H1 (cell line): ENCODE measurements around the gene SLC1A2. TPM values are rescaled to one million over a fixed set of nuclear protein-coding genes. Genes with fewer than 3 reads are reported as not detected.

Experiments
- CTCF ChIA-PET: fragments of 300-600 bp; sonication (Branson Sonifier 250); formaldehyde crosslinking; loops from one replicate; lab custom pipeline; 2021; ENCODE audit not compliant: partially characterized antibody; lab: Charles Lee
- POLR2A ChIA-PET: fragments of 300-600 bp; sonication (Branson Sonifier 250); formaldehyde crosslinking; loops from one replicate; lab custom pipeline; 2021; ENCODE audit warnings: inconsistent platforms; ENCODE audit not compliant: partially characterized antibody; lab: Charles Lee
- DNase-seq, 2 experiments: peaks; one replicate each; pipeline versions ENCODE4 v3.0.0 to v3.0.0-alpha.2; 2010 to 2022; ENCODE audit warnings: low spot score in 2 of 2, low read depth in 1 of 2, mixed read lengths in 1 of 2
- FAIRE-seq: peaks from 2 replicates; lab custom pipeline; 2011; peaks lifted over from hg19 to GRCh38; lab: Jason Lieb, UNC
- H2AFZ ChIP-seq: 2 replicates; pipeline ENCODE4 v1.8.1; 2012; ENCODE audit warnings: low read length, inconsistent platforms
- H2AK5ac ChIP-seq: 2 replicates; pipeline ENCODE4 v1.6.1; 2013; ENCODE audit warnings: low read depth, low read length
- H2BK120ac ChIP-seq: replicated peaks from 2 replicates; pipeline ENCODE3; 2013; ENCODE audit warnings: low read depth, low read length, inconsistent platforms
- H2BK12ac ChIP-seq: 2 replicates; pipeline ENCODE4 v1.6.1; 2013; ENCODE audit warnings: low read depth, low read length
- H2BK15ac ChIP-seq: 2 replicates; pipeline ENCODE4 v1.6.1; 2013; ENCODE audit warnings: low read length
- H2BK20ac ChIP-seq: 2 replicates; pipeline ENCODE4 v1.6.1; 2013; ENCODE audit warnings: low read length
- H2BK5ac ChIP-seq: 2 replicates; pipeline ENCODE4 v1.6.1; 2013; ENCODE audit warnings: low read depth, low read length
- H3K14ac ChIP-seq: 2 replicates; pipeline ENCODE4 v1.6.1; 2013; ENCODE audit warnings: inconsistent platforms; ENCODE audit not compliant: insufficient read length
- H3K18ac ChIP-seq: 2 replicates; pipeline ENCODE4 v1.6.1; 2013; ENCODE audit warnings: low read length; ENCODE audit errors: extremely low read depth
- H3K23ac ChIP-seq: 2 replicates; pipeline ENCODE4 v1.6.1; 2013; ENCODE audit warnings: inconsistent platforms; ENCODE audit not compliant: insufficient read length
- H3K23me2 ChIP-seq: 2 replicates; pipeline ENCODE4 v1.6.1; 2013; ENCODE audit warnings: low read depth, low read length
- H3K27ac ChIP-seq: 2 replicates; pipeline ENCODE4 v1.6.1; 2011; ENCODE audit warnings: low read depth, low read length, inconsistent platforms
- H3K27me3 ChIP-seq, 4 experiments: replicated peaks in 1 of 4; 1 replicate in 1 of 4; 2 replicates in 3 of 4; pipeline versions ENCODE4 v1.6.1 to v1.8.1; 2011 to 2013; ENCODE audit warnings: low read length in 3 of 4, mild to moderate bottlenecking in 3 of 4, inconsistent platforms in 2 of 4, mixed read lengths in 2 of 4, moderate library complexity in 1 of 4; ENCODE audit not compliant: control insufficient read depth in 3 of 4, insufficient read depth in 3 of 4; ENCODE audit errors: extremely low read depth in 1 of 4
- H3K36me3 ChIP-seq, 4 experiments: 2 replicates each; pipeline versions ENCODE4 v1.6.1 to v1.8.1; 2011 to 2013; ENCODE audit warnings: mild to moderate bottlenecking in 4 of 4, low read length in 3 of 4, moderate library complexity in 2 of 4, control low read depth in 1 of 4, inconsistent platforms in 1 of 4; ENCODE audit not compliant: insufficient read depth in 4 of 4, control insufficient read depth in 2 of 4
- H3K4ac ChIP-seq: replicated peaks from 2 replicates; pipeline ENCODE3; 2013; ENCODE audit warnings: low read length, low read depth, mixed read lengths, inconsistent platforms; ENCODE audit not compliant: insufficient read length
- H3K4me1 ChIP-seq, 4 experiments: replicated peaks in 1 of 4; 1 replicate in 1 of 4; 2 replicates in 3 of 4; pipeline versions ENCODE4 v1.6.1 to v1.8.1; 2011 to 2013; ENCODE audit warnings: low read length in 3 of 4, inconsistent platforms in 2 of 4, mixed read lengths in 1 of 4; ENCODE audit not compliant: insufficient read depth in 4 of 4, control insufficient read depth in 3 of 4
- H3K4me2 ChIP-seq, 2 experiments: 2 replicates each; pipeline versions ENCODE4 v1.6.1 to v1.8.1; 2011 to 2013; ENCODE audit warnings: low read depth in 2 of 2, low read length in 2 of 2, control low read depth in 1 of 2, inconsistent platforms in 1 of 2, mild to moderate bottlenecking in 1 of 2; ENCODE audit not compliant: insufficient read depth in 1 of 2
- H3K4me3 ChIP-seq, 4 experiments: fragments of 200-600, 300-600 bp in 1 of 4; sonication (generic), shearing (Covaris generic), sonication (Bioruptor Twin) in 1 of 4; 2 replicates each; pipeline versions ENCODE4 v1.5.1 to v1.8.1; 2011 to 2016; ENCODE audit warnings: low read length in 4 of 4, low read depth in 3 of 4, control low read depth in 2 of 4, inconsistent platforms in 2 of 4, mild to moderate bottlenecking in 2 of 4, mixed read lengths in 1 of 4, moderate library complexity in 1 of 4; ENCODE audit not compliant: insufficient read depth in 2 of 4; ENCODE audit errors: extremely low read depth in 1 of 4
- H3K56ac ChIP-seq: replicated peaks from 2 replicates; pipeline ENCODE3; 2013; ENCODE audit warnings: low read depth, mild to moderate bottlenecking, mixed read lengths, low read length, inconsistent platforms; ENCODE audit not compliant: insufficient read length
- H3K79me1 ChIP-seq: 2 replicates; pipeline ENCODE4 v1.6.1; 2013; ENCODE audit warnings: low read depth, low read length, control low read depth
- H3K79me2 ChIP-seq, 2 experiments: 2 replicates each; pipeline versions ENCODE4 v1.6.1 to v1.8.1; 2012 to 2013; ENCODE audit warnings: low read length in 2 of 2, mild to moderate bottlenecking in 2 of 2, inconsistent platforms in 1 of 2; ENCODE audit not compliant: insufficient read depth in 2 of 2, control insufficient read depth in 1 of 2
- H3K9ac ChIP-seq, 4 experiments: replicated peaks in 1 of 4; 1 replicate in 1 of 4; 2 replicates in 3 of 4; pipeline versions ENCODE4 v1.6.1 to v1.8.1; 2011 to 2013; ENCODE audit warnings: low read depth in 3 of 4, low read length in 3 of 4, control low read depth in 2 of 4, mild to moderate bottlenecking in 2 of 4, moderate library complexity in 2 of 4, inconsistent platforms in 1 of 4; ENCODE audit errors: extremely low read depth in 1 of 4
- H3K9me3 ChIP-seq, 2 experiments: 2 replicates each; pipeline versions ENCODE4 v1.6.1 to v1.8.1; 2012 to 2013; ENCODE audit warnings: mild to moderate bottlenecking in 2 of 2, moderate library complexity in 2 of 2, control low read depth in 1 of 2, inconsistent platforms in 1 of 2, low read depth in 1 of 2, low read length in 1 of 2, mixed read lengths in 1 of 2; ENCODE audit not compliant: insufficient read depth in 2 of 2
- H4K20me1 ChIP-seq, 2 experiments: replicated peaks in 1 of 2; 2 replicates each; pipeline versions ENCODE3 to v1.8.1; 2011 to 2013; ENCODE audit warnings: inconsistent platforms in 2 of 2, low read length in 2 of 2, mild to moderate bottlenecking in 1 of 2; ENCODE audit not compliant: insufficient read depth in 2 of 2, control insufficient read depth in 1 of 2
- H4K5ac ChIP-seq: 2 replicates; pipeline ENCODE4 v1.6.1; 2013; ENCODE audit warnings: low read length, low read depth, mixed read lengths, inconsistent platforms; ENCODE audit not compliant: insufficient read length
- H4K8ac ChIP-seq: 2 replicates; pipeline ENCODE4 v1.8.0; 2013; ENCODE audit warnings: mild to moderate bottlenecking, moderate library complexity, low read length, inconsistent platforms; ENCODE audit not compliant: insufficient read depth; ENCODE audit errors: extremely low read depth
- H4K91ac ChIP-seq: replicated peaks from 2 replicates; pipeline ENCODE3; 2013; ENCODE audit warnings: low read length, mixed read lengths, inconsistent platforms; ENCODE audit not compliant: insufficient read length
- BRCA1 ChIP-seq: IDR thresholded peaks from 2 replicates; pipeline ENCODE4 v1.6.1; 2012; ENCODE audit warnings: low read depth, low read length, improper control_type of control experiment
- CHD1 ChIP-seq: IDR thresholded peaks from 2 replicates; pipeline ENCODE4 v1.6.1; 2012; ENCODE audit warnings: low read depth, low read length, improper control_type of control experiment
- CTBP2 ChIP-seq: IDR thresholded peaks from 2 replicates; pipeline ENCODE4 v1.7.0; 2011; ENCODE audit warnings: borderline replicate concordance, mild to moderate bottlenecking, moderate library complexity, mixed read lengths, low read length; ENCODE audit not compliant: insufficient read depth, insufficient read length
- EP300 ChIP-seq, 2 experiments: IDR thresholded peaks; 1 replicate in 1 of 2; 2 replicates in 1 of 2; pipeline ENCODE4 v1.6.1; 2011 to 2012; ENCODE audit warnings: low read depth in 2 of 2, low read length in 2 of 2, mild to moderate bottlenecking in 2 of 2, borderline replicate concordance in 1 of 2, inconsistent platforms in 1 of 2, moderate library complexity in 1 of 2
- FOSL1 ChIP-seq: IDR thresholded peaks from 2 replicates; pipeline ENCODE4 v1.6.1; 2011; ENCODE audit warnings: mild to moderate bottlenecking, low read depth, low read length, moderate library complexity; ENCODE audit not compliant: insufficient read depth
- JUN ChIP-seq: IDR thresholded peaks from 2 replicates; pipeline ENCODE4 v1.6.1; 2011; ENCODE audit warnings: low read depth, mild to moderate bottlenecking, improper control_type of control experiment, low read length
- KDM5A ChIP-seq: fragments of 200-600 bp; IDR thresholded peaks from 2 replicates; pipeline ENCODE4 v1.7.1; 2012; ENCODE audit warnings: mild to moderate bottlenecking, low read length, inconsistent platforms, mixed read lengths
- POLR2A ChIP-seq, 2 experiments: IDR thresholded peaks; 1 replicate in 1 of 2; 2 replicates in 1 of 2; pipeline ENCODE4 v1.6.1; 2011; ENCODE audit warnings: low read depth in 2 of 2, low read length in 2 of 2, mild to moderate bottlenecking in 2 of 2; ENCODE audit errors: control extremely low read depth in 1 of 2
- RBBP5 ChIP-seq: IDR thresholded peaks from 2 replicates; pipeline ENCODE4 v1.7.1; 2012; ENCODE audit warnings: low read depth, mild to moderate bottlenecking, inconsistent platforms, low read length, moderate library complexity, borderline replicate concordance
- RFX5 ChIP-seq: IDR thresholded peaks from 2 replicates; pipeline ENCODE4 v1.6.1; 2011; ENCODE audit warnings: low read depth, low read length, improper control_type of control experiment, borderline replicate concordance
- SIN3A ChIP-seq, 2 experiments: IDR thresholded peaks in 1 of 2; conservative IDR thresholded peaks in 1 of 2; 2 replicates each; pipeline ENCODE4 v1.6.1; 2011 to 2012; ENCODE audit warnings: low read length in 2 of 2, improper control_type of control experiment in 1 of 2, low read depth in 1 of 2, mild to moderate bottlenecking in 1 of 2
- SP1 ChIP-seq: IDR thresholded peaks from 2 replicates; pipeline ENCODE4 v1.6.1; 2011; ENCODE audit warnings: low read depth, low read length
- SP4 ChIP-seq: IDR thresholded peaks from 2 replicates; pipeline ENCODE4 v1.6.1; 2012; ENCODE audit warnings: low read length, inconsistent platforms
- SUZ12 ChIP-seq: fragments of 200-600 bp; sonication (generic); IDR thresholded peaks from 2 replicates; pipeline ENCODE4 v1.6.1; 2012; ENCODE audit warnings: mild to moderate bottlenecking, inconsistent platforms, low read length, moderate library complexity, mixed read lengths
- TBP ChIP-seq: IDR thresholded peaks from 2 replicates; pipeline ENCODE4 v1.6.1; 2011; ENCODE audit warnings: low read depth, low read length, improper control_type of control experiment
- TEAD4 ChIP-seq: IDR thresholded peaks from 2 replicates; pipeline ENCODE4 v1.6.1; 2012; ENCODE audit warnings: low read depth, low read length, inconsistent platforms, mixed read lengths
- WGBS, 2 experiments: shearing (Covaris generic) in 1 of 2; methylation state at CpG; one replicate each; pipeline versions ENCODE4 v1.1.6 to v1.1.7; 2013 to 2015; ENCODE audit warnings: low lambda C conversion rate in 2 of 2, mixed read lengths in 2 of 2, inconsistent platforms in 1 of 2, low coverage in 1 of 2, missing lambda C conversion rate in 1 of 2; ENCODE audit not compliant: insufficient replicate concordance in 2 of 2, insufficient coverage in 1 of 2, insufficient read length in 1 of 2; ENCODE audit errors: extremely low coverage in 1 of 2, missing lambda C conversion rate in 1 of 2; 5-methylcytosine and 5-hydroxymethylcytosine counted together
- polyA plus RNA-seq, 7 experiments: library from polyadenylated mRNA; depleted of rRNA in 3 of 7; stranded (reverse) in 5 of 7; unstranded in 2 of 7; fragments of >200 nt in 5 of 7; fragments of 200-250 nt in 2 of 7; gene quantifications; 1 replicate in 5 of 7; 2 replicates in 1 of 7; 4 replicates in 1 of 7; pipeline versions ENCODE4 v1.2.1 to v1.2.3, GENCODE V29; 2011 to 2013; ENCODE audit warnings: missing spikeins in 2 of 7, mixed read lengths in 2 of 7
- total RNA-seq: library from RNA; stranded (reverse); fragmentation: NEBNext Ultra II Directional; extraction: Animal tissue kit (Norgen Biotek cat#: 25700); gene quantifications from 2 replicates; pipeline ENCODE4 v1.2.1, GENCODE V29; 2021

Gene SLC1A2
- total and polyA plus RNA-seq, 2 of the 8 experiments (the other 6 are each of a cell fraction or from before 2014, with no cell fraction given) = 0.57 to 1.2 TPM

DNA sequence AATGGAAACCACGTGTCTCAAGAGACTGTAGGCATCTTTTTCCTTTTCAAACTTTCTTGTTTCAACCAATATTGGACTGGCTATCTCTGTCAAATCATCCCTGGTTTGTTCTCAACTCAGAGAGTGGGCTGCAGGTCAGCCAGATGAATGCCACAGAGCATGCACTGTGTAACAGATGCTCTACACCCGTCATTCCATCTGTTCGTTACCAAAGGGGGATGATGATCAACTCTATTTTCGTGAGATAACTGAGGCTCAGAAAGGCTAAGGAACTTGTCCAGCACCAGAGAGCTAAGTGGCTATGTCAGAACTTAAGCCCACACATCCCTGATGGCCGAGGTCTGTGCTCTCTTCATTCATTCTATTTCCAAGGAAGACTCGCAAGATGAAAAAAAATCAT is 42.1 kb downstream of the SLC1A2 start:
- no peak for DNase-seq
- no peak for FAIRE-seq
- Histone ChIP-seq H2BK12ac (no peak overlapping the region), H3K27ac (no peak overlapping the region), H2AFZ (no peak overlapping the region), H2BK5ac (no peak overlapping the region), H4K20me1 (no peaks in the 10 kb centered on the region), H2BK15ac (no peak overlapping the region), H3K4me3 (no peak overlapping the region), H4K5ac (no peak overlapping the region), H2BK20ac (no peak overlapping the region), H2BK120ac (no peak overlapping the region), H3K36me3 (no peaks in the 10 kb centered on the region), H3K27me3 (no peaks in the 10 kb centered on the region), H3K9me3 (no peaks in the 10 kb centered on the region), H3K23me2 (no peaks in the 10 kb centered on the region), H3K9ac (no peak overlapping the region), H3K4ac (no peak overlapping the region), H3K56ac (no peak overlapping the region), H3K4me1 (no peaks in the 10 kb centered on the region; a peak in 2 of 7 replicates), H3K4me2 (no peak overlapping the region), H4K8ac (no peak overlapping the region), H3K14ac (no peak overlapping the region), H4K91ac (no peak overlapping the region), H3K23ac (no peak overlapping the region), H3K79me2 (no peaks in the 10 kb centered on the region), H3K79me1 (no peaks in the 10 kb centered on the region), H3K18ac (no peak overlapping the region), H2AK5ac (no peak overlapping the region)
- CTCF ChIA-PET = interaction anchor here (0.6 to 0.9 kb wide), 3 partner anchors 14 to 35 kb away, joined by 3 to 4 read pairs (median 3); no protein-coding TSS in a partner anchor
- WGBS, 2 experiments = 89% methylated on average over 6 of the region's 6 CpGs; no CpG with 5 or more reads in 1 of the 2 experiments
- POLR2A ChIA-PET = no interaction called here
- TF ChIP-seq SP1 (no peak), FOSL1 (no peak), POLR2A (IDR thresholded peaks at IDR 0.05; ENCODE audit: control extremely low read depth in 1 of 2, low read depth in 2 of 2, low read length in 2 of 2) (no peak), JUN (no peak), EP300 (IDR thresholded peaks at IDR 0.05; ENCODE audit: borderline replicate concordance in 1 of 2, low read depth in 2 of 2, low read length in 2 of 2) (no peak), CTBP2 (no peak), RBBP5 (no peak), CHD1 (no peak), TEAD4 (no peak), TBP (no peak), KDM5A (no peak), SP4 (no peak), BRCA1 (no peak), RFX5 (no peak), SIN3A (conservative IDR thresholded peaks at IDR 0.05 in 1 of 2, IDR thresholded peaks at IDR 0.05 in 1 of 2; ENCODE audit: low read depth in 1 of 2, low read length in 2 of 2) (no peak), SUZ12 (no peak)
